GM18517 (cell line): Measurements from ENCODE around the gene WIZ.
A peak's percentile ranks its signal among the peaks of the same experiment; 100 is the strongest.

ENCODE experiments used
- ATAC-seq: cut with Tn5 transposase; IDR thresholded peaks from one replicate; pipeline ENCODE4 v1.9.1; 2021; ENCODE audit warnings: mild to moderate bottlenecking, moderate library complexity; ENCODE audit not compliant: unreplicated experiment

Gene WIZ

DNA sequence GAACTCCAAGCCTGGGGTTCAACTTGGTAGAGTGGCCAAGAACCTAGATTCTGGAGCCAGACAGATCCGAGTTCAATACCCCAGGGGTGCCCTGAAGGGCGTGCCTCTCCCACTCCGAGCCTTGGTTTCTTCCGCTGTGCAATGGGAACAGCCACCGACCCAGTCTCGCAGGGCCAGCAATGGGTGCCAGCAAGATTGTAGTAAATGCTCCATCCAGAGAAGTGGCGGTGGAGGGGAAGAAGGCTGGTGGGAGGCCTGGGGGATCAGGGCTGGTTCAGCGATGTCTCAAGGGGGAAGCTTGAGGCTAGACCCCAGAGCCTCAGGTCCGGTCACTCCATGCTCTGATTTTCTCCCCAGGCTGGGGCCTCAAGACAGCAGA lies 4.5 kb downstream of the WIZ start:
- no peak for ATAC-seq

DNA sequence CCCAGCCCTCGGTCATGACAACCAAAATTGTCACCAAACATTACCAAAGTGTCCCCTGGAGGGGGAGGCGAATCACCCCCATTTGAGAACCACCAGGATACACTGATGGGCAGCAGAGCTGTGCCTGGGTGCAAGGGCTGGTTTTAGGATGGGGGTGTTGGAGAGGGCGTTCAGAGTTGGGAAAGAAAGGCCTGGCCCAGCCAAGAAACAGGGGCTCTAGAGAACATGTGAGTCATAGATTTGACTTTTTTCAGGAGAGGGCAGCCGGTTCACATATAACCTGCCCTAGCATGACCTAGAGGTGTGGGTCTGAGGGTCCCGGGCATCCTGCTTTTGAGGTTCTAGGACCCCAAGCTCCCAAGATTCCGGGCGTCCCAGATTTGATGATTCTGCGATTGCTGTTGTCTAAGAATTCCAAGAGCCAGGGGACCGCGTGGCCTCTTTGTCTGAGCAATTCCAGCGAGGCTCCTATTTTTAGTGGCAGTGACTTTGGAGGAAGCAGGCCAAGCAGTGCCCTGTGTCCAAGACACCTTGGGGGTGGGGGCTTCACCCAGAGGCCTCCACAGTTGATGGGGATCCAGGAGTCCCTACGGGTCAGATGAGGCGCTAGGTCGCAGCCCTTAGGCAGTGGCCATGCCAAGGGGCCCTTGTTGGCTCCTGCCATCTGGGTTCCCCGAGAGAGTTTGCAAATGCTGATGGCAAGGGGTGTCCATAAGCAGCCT lies 5.1 kb downstream of the WIZ start:
- no peak for ATAC-seq

DNA sequence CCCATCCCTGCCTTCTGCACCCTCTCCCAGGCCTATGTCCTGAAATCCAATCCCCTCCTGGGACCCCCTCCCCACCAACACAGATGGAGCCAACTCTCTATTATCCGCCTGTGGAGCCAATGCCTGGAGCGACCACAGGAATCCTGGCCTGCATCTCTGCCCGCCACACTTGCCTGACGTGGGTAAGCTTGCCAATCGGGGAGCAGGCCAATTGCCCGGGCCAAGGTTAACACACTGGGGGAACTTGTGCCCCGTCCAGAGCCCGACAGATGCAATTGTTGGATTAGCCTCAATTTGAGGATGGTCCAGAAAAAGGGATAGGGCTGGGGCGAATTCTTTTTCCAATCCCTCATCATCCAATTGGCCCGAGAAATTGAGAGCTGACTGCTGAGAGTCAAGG lies 5.9 kb downstream of the WIZ start:
- no peak for ATAC-seq

DNA sequence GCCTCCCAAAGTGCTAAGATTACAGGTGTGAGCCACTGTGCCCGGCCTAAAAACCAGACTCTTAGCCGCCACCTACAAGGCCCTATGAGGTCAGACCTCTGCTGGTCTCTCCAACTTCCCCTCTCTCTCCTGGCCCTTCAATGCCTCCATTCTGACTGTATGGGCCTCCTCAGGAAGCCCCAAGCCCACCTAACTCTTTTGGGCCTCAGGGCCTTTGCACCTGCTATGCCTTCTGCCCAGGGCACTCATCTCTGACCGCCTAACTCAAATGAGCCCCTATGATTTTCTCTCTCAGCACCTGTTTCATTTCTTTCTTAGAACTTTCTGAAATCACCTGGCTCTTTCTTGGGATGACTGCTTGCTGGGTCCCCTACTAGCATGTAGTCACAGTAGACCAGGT lies 6.4 kb downstream of the WIZ start:
- no peak for ATAC-seq

DNA sequence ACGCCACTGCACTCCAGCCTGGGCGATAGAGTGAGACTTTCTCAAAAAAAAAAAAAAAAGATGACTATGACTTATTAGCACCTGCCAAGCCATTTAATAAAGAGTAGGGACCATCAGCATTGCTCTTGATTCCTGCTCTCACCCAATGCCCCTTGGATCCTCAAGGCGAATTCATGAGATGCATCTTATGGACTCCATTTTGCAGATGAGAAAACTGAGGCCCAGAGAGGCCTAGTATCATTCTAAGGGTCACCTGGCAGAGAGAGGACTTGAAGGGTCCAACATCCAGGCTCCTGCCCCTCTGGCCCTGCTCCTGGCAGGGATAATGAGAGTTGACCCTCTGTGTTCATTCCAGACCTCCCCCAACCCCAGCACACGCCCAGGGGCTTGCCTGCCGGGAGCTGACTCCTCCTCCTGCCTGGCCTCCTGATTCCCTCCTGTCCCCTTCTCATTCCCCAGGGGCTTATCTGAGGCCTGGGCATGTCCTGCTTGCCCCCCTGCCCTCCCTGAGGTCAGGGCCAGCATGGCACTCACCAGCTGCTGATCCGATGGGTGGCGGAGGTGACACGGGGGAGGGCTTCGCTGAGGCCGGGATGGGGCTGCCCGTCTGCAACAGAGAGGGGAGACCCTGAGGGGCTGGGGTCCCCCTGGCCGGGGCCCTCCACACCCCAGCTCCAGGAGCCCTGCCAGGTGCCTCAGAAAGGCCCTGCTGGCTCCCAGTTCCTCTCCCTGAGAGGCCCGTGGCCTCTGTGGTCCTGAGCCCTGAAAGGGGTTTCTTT lies 7.4 kb downstream of the WIZ start:
- no peak for ATAC-seq

DNA sequence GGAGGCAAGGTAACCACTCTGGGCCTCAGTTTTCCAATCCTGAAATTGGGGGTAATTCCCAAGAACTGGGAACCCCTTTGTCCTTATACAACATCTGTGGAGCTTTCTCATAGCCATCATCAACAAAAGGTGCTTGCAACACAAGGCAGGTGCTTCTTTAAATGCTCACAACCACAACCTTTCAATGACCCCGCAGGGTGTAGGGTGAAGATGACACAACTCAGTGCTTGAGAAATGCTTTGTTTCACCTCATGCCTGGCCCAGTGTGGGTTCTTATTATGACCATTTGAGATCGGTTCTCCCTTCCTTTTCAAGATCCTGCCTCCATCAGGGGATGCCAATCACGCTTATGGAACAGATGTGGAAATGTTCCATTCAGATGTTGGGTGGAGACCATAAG lies 8.4 kb downstream of the WIZ start:
- no peak for ATAC-seq

DNA sequence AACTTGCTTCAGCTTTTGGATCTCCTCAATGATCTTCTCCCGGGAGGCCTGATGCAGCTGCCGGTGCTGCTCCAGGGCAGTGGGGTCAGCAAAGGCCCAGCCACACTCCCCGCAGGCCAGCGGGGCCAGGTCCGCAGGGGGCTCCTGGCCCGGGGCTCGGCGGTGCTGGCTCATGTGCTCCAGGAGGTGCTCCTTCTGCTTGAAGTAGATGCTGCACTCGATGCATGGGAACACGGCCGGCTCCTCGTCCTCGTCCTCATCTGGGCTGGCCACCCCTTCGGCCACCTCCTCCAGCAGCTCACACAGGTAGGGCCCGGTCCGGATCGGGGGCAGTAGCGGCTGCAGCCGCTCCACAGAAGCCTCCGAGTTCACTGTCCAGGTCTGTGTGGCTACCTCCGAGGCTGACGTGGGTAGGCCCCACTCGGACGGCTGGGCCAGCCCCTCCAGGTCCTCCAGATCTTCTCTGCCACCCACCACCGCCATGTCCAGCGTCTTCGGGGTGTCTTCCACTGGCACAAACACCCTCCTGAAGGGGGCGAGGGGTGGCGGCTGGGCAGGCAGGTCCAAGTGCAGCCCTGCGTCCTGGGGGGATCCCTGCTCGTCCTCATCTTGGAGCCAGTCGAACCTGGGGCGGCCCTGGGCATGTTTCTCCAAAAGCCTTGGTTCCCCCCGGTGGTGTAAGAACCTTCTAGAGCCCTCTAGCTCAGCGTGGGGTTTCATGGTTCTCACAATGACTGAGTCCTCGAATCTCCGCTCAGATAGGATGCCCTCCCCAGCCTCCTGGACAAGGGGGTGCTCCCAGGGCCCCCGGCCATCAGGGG lies 9.7 kb downstream of the WIZ start:
- no peak for ATAC-seq

DNA sequence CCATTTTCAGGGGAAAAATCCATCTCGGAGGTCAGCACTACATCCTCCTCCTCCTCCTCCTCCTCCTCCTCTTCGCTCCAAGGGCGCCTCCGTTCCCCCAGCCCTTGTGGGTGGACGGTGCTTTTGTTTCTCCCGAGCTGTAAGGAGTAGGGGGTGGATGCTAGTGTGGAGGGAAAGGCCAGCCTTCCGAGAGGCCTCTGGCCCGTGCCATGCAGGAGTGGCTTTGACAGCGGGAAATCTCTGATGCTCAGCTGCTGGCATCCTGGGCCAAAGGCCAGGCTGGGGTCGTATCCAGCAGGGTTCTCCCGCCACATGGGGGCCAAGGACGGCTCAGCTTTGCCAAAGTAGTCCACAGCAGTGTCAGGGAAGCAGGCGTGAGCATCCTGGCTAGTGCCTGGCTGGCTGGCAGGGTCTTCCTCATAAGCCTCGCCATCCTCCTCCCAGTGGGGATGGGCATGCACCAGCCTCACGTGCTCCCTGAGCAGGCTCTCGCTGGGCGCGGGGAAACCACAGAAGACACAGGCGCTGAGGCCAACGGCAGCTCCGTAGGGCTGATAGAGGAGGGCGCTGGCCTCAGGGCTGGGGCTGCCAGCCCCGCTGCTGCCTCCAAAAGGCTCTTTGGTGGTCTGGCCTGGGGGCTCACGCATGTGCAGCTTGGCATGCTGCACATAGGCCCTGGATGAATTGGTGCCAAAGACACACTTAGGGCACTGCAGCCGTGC lies 10.5 kb downstream of the WIZ start:
- no peak for ATAC-seq

DNA sequence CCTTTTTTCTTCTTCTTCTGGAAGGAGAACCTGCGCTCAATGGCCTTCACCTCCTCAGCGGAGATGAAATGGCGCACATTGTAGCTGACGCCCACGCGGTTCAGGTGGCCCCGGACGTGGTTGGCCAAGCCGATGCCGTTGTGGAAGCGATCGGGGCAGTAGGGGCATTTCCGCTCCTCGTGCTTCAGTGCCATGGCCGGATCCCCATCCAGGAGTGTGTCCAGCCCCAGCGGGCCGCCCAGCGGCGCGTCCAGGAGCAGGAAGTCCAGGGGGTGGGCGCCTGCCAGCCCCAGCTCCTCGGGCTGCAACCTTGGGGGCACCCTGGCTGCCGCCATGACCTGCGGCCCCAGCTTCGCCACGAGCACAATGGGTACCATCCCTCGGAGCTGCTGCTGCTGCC lies 11.2 kb downstream of the WIZ start:
- ATAC-seq, result no peak

DNA sequence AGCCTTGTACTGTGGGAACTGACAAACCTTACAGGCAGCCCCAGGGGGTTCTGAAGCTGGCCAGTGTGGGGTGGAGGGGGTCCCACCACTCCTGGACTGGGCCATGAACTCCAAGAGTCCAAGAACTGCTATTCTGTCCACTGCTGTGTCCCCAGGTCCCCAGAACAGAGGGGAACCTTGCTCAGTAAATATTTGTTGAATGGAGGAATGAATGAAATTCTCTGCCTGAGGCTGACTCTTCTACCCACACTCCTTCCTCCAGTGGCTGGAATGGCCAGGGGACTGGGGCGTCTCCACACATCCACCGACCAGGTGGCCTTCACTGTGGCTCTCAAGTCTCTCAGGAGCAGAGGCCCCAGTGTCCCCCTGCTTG lies 11.6 kb downstream of the WIZ start:
- ATAC-seq, result no peak

DNA sequence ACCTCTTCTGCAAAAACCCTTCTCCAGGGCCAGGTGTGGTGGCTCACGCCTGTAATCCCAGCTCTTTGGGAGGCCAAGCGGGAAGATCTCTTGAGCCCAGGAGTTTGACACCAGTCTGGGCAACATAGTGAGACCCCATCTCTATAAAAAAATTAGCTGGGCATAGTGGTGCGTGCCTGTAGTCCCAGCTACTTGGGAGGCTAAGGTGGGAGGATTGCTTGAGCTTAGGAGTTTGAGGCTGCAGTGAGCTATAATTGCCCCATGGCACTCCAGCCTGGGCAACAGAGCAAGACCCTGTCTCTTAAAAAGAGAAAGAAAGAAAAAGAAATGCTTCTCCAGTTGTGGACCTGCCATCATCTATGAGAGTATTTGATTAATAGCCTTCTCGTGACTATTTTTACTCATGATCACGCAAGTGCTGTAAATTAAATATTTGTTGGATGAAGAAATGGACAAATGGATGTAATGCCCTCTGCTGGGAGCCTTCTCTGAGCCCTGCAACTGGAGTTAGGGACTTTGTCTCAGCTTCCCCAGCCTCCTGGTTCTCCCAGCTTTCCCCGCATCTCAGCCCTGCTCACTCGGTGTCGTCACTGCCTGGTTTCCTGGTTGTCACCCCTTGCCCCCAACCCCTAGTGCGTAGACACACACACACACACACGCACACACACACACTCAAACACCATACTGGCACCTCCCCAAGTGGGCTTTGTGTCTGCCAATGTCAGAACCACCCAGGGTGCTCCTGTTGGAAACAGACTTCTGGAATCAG lies 12.2 kb downstream of the WIZ start:
- ATAC-seq, result no peak

DNA sequence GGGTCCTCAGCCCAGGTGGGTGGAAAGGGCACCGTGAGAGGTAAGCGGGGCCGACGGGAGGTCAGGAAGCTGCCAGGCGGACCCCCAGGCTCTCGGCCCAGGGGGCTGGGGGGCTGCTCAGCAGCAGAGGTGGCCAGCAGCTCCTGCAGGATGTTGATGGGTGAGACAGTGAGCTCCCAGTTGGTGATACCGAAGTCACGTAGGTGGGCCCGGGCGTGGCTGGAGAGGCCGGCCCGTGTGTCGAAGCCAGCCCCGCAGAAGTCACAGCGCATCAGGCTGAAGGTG lies 13.0 kb downstream of the WIZ start:
- no peak for ATAC-seq

DNA sequence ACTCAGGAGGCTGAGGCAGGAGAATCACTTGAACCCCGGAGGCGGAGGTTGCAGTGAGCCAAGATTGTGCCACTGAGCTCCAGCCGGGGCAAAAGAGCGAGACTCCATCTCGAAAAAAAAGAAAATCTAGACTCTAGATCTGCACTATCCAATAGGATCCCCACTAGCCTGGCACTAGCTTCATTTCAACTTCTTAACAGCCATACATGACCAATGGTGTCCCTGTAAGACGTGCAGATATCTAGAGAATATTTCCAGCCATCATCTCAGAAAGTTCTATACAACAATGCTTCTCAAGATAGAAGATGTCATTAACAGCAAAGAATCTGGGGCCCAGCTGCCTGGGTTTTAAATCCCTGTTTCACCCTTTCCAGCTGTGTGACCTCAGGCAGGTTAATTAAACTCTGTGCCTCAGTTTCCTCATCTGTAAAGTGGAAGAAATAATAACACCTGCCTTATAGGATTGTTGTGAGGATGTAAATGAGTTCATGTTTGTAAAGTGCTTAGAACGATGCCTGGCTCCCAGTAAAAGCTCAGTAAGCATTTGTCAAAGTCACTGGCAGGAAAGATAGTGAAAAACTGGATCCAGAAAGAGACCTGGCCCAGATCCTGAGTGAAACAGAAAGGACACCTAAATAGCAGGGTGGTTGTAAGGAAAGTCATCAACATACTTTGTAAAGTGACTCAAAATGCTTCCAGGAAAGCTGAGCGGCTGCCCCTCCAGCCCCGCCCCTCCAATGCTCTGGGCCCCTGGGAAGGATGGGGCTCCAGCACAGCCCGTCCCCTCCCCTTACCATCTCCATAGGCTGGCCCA lies 13.5 kb downstream of the WIZ start:
- ATAC-seq, result no peak

DNA sequence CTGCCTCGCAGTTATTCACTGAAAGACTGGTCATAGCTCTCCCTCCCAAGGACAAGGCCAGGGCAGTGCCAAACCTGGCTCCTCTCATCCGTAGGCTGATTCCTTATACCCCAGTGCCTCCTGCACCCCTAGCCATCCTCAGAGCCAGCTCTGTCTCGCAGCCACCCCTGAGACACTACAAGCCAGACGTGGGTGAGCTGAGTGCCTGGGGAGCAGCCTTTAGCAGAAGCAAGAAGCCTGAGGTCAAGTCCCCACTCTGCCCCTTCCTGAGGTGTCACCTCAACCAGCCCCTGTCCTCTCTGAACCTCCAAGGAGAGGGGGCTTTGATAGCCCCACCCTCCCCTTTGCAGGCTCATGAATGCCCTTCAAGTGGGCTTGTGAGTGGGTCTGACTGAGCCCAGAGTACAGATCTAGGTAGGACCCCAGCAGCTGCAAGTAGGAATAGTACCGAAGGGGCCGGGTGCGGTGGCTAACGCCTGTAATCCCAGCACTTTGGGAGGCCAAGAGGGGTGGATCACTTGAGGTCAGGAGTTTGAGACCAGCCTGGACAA lies 16.2 kb downstream of the WIZ start:
- no peak for ATAC-seq

DNA sequence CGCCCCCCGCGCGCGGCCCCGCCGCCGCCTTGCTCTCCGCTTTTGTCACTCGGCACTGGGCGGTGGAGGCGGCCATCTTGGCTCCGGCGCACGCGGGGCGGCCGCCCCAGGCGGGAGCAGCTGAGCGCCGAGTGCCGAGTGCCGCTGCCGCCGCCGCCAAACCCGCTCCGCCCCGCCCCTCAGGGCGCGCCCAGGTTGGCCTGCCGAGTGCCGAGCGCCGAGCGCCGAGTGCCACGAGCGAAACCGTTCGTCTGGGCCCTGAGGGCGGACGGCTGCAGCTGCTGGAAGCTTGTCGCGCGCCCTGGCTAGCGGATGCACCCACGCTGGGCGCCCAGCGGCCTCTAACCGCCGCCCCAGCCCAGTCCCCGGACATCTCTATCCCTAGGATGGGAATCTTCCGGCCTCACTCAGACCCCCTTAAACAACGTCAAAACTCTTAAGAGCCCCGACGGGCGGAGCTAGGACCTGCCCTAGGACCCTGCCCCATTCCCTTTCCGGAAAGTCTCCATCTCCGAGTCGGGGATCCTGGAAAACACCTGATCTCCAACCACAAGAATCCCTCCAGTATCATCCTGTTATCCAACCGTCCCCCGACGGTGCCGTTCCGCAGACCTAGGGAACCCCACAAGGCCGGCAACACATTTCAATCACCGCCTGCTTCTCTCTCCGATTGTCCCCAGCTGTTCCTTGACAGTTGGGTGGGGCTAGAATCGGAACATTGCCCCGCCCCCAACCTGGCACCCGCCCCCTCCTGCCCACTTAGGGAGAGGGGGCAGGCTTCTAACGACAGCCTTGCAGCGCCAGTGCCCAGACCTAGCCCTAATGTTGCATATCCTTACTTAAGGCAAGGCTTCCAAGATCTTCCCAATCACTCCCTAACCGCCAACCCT lies 16.9 kb downstream of the WIZ start:
- peak; percentile 65 for ATAC-seq

DNA sequence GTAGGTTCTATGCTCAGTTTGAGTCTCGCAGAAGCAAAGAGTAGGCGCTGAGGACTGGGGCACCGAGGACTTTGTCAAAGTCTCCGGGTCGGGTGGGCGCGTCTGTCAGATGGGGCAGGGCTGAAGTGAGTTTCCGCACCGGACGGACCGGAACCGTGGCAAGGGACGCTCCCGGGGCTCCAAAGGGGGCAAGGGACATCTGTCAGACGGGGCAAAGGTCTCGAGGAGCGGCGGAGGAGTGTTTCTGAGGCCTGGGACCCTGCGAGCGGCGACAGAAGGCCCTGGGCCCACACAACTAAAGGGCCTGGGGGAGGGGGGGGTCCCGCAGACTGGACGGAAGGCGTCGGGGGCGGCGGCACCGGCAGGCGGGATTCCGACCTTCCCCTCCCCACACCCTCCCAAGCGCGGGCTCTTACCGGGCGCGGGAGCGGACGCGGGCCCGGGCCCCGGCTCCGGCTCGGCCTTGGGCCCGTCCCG lies 17.7 kb downstream of the WIZ start:
- ATAC-seq, result no peak

DNA sequence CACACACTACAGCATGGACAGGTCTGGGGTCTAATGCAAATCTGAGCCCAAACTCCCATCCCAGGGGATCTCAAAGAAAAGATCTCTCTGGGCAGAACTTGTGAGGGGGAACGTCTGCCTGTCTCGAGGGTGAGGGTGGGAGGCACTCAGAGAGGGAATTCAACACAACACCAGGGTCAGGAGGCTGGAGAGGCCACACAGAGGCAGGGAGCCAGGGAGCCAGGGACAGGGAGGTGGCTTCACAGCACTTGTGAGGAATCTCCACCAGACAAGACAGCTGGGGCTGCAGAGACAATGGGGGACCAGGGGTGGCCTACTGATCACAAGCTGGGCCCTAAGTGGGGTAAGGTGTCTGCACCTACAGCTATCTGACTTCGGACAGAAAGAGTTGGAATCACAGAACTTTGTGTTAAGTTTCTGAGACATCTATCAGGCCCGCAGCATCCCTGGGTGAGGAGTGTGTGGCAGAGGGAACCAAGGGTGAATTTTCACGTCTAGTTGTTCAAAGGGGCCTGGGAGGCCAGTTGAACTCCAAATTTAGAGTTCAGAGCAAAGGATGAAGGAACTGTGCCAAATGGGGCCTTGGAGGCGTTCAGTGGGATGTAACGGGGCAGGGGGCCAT lies 18.2 kb downstream of the WIZ start:
- no peak for ATAC-seq

DNA sequence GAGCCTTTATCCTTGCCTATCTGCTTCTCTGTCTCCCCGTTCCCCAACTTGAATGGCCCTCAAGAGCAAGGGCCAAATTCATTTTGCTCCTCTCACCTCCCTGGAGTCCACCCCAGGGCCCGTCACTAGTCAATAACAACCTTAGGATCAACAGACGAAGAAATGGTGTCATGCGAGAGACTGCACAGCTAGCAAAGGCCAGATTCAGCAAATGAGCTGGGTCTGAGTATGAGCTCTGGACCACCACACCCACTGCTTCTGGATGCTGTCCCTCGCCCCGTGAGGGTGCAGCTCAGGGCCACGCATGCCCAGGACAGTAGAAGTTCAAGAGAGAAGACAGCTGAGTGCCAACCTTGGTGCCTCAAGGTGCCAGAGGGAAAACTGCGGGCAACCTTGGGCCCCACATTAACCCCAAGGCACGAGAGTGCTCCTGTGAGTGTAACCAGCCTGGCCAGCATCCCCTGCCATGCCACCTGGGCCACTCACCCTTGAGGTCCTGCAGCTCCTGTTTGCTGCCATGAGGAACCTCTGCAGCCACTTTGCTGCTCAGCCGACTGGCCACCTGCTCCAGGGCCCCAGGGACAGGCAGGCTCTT lies 19.1 kb downstream of the WIZ start:
- ATAC-seq, result no peak
